Prostate gland (tissue), 2 donors: Measurements from ENCODE around the gene SPRYD3. TPM values are rescaled to one million over a fixed set of nuclear protein-coding genes. Genes with fewer than 3 reads are reported as not detected.

Experiments used
- DNase-seq: peaks from one replicate; pipeline ENCODE4 v3.0.0-alpha.2; 2019; ENCODE audit warnings: low spot score
- H3K27ac ChIP-seq, 2 donors: fragments of 200-600 bp; sonication (generic); 2 replicates each; pipeline ENCODE4 v1.5.1; 2017 to 2019
- H3K27me3 ChIP-seq: fragments of 200-600 bp; sonication (generic); replicated peaks from 2 replicates; pipeline ENCODE4 v1.5.1; 2019; ENCODE audit not compliant: insufficient read depth
- H3K36me3 ChIP-seq, 2 donors: fragments of 200-600 bp; sonication (generic); 1 replicate in 1 of 2; 2 replicates in 1 of 2; pipeline versions ENCODE4 v1.5.1 to v1.8.1; 2017 to 2019
- H3K4me1 ChIP-seq: fragments of 200-600 bp; sonication (generic); replicated peaks from 2 replicates; pipeline ENCODE4 v1.5.1; 2019
- H3K4me3 ChIP-seq, 2 donors: fragments of 200-600 bp; sonication (generic); 2 replicates each; pipeline ENCODE4 v1.5.1; 2017 to 2019
- H3K9me3 ChIP-seq: fragments of 200-600 bp; sonication (generic); 2 replicates; pipeline ENCODE4 v1.5.1; 2017
- POLR2A ChIP-seq: fragments of 450-650 bp; IDR thresholded peaks from one replicate; pipeline ENCODE4 v1.6.1; 2016; ENCODE audit warnings: antibody characterized with exemption, mild to moderate bottlenecking
- POLR2AphosphoS5 ChIP-seq: sonication (generic); formaldehyde crosslinking; IDR thresholded peaks from one replicate; pipeline ENCODE4 v1.6.1; 2017; ENCODE audit warnings: antibody characterized with exemption
- WGBS: methylation state at CpG from one replicate; pipeline ENCODE4 v1.1.5; 2018; 5-methylcytosine and 5-hydroxymethylcytosine counted together
- intact Hi-C: fragments of 100-400 bp; cut with DNase I; formaldehyde crosslinking; loops from one replicate; pipeline ENCODE4 v1.14.2; 2022
- total RNA-seq, 2 donors: library from RNA; depleted of rRNA; stranded (reverse); fragments of >200 nt; gene quantifications; one replicate each; pipeline ENCODE4 v1.1.0, GENCODE V29; 2016
- TF ChIP-seq, protein P1 (sequence below), 4 experiments: fragments of 200-600 bp in 2 of 4; fragments of 450-650 bp in 2 of 4; sonication (generic) in 2 of 4; IDR thresholded peaks; 1 replicate in 3 of 4; 2 replicates in 1 of 4; pipeline ENCODE4 v1.5.1; 2016 to 2019; ENCODE audit warnings: antibody characterized with exemption in 4 of 4, mild to moderate bottlenecking in 2 of 4, moderate library complexity in 2 of 4

SPRYD3 gene
- total RNA-seq, 2 donors from 2014 or later = 38.7 to 54.4 TPM

DNA sequence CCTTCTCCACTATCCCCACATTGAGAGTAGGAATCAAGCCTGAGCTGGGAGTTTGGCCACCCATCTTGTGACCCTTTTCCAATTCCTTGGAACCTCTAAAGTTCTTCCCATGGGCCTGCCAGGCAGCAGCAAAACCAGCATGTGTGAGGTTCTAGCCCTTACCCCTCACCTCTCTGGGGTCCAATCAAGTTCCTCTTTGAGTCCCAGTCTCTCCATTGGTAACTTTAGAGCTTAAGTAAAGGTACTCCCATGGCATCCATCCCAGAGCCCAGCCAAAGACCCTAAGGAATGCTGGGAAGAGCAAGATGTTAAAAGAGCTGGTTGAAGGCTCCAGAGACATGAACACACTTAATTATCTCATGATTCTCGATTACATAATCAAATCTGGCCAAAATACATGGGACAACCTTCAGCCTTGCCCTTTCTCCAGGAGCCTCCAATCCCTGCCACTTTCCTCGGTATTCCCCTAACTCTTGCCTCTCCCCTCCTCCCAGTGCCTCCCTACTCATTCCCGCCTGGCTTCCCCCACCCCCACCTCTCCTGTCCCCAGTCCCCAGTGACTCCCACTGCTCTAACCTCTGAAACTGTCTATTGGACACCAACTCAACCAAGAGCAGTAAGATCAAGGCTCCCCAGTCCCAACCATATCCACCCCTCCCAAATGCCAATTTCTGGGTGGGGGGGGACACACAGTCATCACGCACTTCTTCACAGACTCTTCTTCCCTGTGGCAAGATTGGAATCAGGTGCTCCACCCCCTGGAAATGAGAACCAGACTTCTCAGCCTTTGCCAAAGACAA lies 34.1 kb downstream of the SPRYD3 start:
- H3K9me3 ChIP-seq = no peaks in the 10 kb centered on the region
- WGBS = 53% methylated on average over 4 of the region's 4 CpGs
- TF ChIP-seq, protein P1, sequence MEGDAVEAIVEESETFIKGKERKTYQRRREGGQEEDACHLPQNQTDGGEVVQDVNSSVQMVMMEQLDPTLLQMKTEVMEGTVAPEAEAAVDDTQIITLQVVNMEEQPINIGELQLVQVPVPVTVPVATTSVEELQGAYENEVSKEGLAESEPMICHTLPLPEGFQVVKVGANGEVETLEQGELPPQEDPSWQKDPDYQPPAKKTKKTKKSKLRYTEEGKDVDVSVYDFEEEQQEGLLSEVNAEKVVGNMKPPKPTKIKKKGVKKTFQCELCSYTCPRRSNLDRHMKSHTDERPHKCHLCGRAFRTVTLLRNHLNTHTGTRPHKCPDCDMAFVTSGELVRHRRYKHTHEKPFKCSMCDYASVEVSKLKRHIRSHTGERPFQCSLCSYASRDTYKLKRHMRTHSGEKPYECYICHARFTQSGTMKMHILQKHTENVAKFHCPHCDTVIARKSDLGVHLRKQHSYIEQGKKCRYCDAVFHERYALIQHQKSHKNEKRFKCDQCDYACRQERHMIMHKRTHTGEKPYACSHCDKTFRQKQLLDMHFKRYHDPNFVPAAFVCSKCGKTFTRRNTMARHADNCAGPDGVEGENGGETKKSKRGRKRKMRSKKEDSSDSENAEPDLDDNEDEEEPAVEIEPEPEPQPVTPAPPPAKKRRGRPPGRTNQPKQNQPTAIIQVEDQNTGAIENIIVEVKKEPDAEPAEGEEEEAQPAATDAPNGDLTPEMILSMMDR (IDR thresholded peaks at IDR 0.05) = no peak
- TF ChIP-seq POLR2AphosphoS5 = no peak
- no peak for TF ChIP-seq POLR2A
- no peaks in the 10 kb centered on the region for H3K36me3 ChIP-seq
- no peak for DNase-seq
- peaks cover 16% of the 10 kb centered on the region for H3K4me1 ChIP-seq
- no peak overlapping the region for H3K4me3 ChIP-seq
- no peaks in the 10 kb centered on the region for H3K27me3 ChIP-seq
- peak overlapping the region; percentile 99 for H3K27ac ChIP-seq
- intact Hi-C loops = no loop called here

DNA sequence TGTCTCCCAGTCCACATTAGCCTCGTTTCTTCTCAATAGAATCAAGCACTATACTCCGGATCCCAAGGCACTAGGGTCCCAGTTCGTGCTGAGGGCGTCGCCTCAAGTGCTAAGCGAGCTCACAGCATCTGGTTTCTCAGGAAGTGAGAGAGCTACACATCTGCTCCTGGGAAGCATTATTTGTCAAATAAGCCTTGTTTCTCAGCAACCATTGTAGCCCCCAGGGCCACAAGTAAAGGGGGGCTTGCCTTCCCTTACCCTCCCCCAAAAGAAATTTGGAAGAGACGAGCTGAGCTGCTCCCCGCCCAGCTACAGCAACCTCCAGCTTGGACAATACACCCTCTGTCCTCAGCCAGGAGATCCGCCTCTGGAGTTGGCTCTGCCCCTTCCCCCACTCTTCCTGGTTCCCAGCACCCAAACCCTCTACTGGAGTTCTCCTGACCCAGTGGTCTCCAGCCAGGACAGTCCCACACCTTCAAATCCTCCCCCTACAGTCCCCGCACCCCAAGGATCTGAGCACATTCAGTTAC lies 35.1 kb downstream of the SPRYD3 start:
- H3K36me3 ChIP-seq = peaks cover 0 to 4% of the 10 kb centered on the region in 2 donors
- no peaks in the 10 kb centered on the region for H3K9me3 ChIP-seq
- peak overlapping the region; percentile 99 for H3K27ac ChIP-seq
- peaks cover 11% of the 10 kb centered on the region for H3K4me1 ChIP-seq
- TF ChIP-seq POLR2A (no peak), POLR2AphosphoS5 (peak; percentile 28)
- TF ChIP-seq, protein P1 (IDR thresholded peaks at IDR 0.05) = no peak
- intact Hi-C loops = no loop called here
- no peak overlapping the region for H3K4me3 ChIP-seq
- 42% methylated on average over 10 of the region's 10 CpGs for WGBS
- H3K27me3 ChIP-seq = no peaks in the 10 kb centered on the region
- no peak for DNase-seq

DNA sequence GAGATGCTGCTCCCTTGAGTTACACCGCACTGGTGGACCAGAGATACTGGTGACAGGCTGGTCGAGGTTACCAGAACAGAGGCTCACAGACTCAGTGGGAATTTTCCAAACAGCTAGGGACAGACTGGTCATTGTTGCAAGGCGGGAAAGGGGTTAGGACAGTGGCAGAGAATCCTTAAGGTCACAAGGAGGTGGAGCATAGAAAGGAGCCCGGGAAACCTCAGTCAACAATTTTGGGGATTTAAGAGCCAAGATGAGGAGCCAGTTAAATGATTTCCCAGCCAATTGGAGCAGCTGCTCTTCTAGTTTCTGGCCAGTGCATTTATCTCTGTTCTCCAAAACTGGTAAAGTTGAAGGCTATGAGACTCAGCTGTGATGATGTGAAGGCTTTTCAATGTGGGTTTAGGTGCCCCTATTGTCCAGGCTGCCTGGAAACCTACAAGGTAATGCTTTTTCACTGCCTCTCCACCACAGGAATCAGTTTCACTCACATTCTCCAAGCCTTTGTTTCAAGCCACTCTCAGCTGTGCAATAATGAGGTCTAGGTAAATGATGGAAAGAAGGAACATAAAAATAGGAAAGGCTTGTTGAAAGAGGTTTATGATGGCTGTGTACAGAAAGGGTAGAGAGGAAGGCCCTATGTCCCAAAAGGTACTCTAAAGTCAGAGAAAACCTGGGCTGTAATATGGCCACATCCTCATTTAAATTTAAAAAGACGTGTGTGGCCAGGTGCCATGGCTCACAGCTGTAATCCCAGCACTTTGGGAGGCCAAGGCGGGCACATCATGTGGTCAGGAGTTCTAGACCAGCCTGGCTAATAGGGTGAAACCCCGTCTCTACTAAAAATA lies 36.4 kb downstream of the SPRYD3 start:
- DNase-seq = no peak
- Histone ChIP-seq H3K27me3 (no peaks in the 10 kb centered on the region), H3K27ac (peak overlapping the region in 1 of 2 donors; percentile 99), H3K4me3 (no peak overlapping the region), H3K4me1 (peaks cover 2% of the 10 kb centered on the region), H3K9me3 (no peaks in the 10 kb centered on the region), H3K36me3 (peaks cover 4 to 5% of the 10 kb centered on the region in 2 donors)
- no peak for TF ChIP-seq POLR2AphosphoS5
- 67% methylated on average over 7 of the region's 7 CpGs for WGBS
- intact Hi-C loops = no loop called here

DNA sequence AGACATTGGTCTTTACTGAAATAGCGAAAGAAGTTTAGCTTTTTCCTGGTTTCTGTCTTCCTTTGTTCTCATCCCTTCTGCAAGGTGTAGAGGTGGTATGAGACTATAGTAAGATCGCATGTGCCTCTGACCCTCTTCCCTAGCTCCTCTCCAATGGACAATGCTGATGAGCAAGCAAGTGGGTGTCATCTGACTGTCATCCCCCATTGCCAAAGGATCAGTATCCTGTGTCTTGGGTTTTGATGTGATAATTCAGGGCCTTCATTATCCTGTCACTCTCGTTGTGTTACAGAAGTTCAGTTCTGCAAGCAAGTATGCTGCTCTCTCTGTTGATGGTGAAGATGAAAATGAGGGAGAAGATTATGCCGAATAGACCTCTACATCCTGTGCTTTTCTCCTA lies 39.3 kb downstream of the SPRYD3 start:
- Histone ChIP-seq H3K27ac (peak overlapping the region in 1 of 2 donors; percentile 70), H3K27me3 (no peaks in the 10 kb centered on the region), H3K9me3 (no peaks in the 10 kb centered on the region), H3K4me3 (no peak overlapping the region), H3K4me1 (no peaks in the 10 kb centered on the region), H3K36me3 (peaks cover 8 to 9% of the 10 kb centered on the region in 2 donors)
- intact Hi-C loops = no loop called here
- WGBS = 82% methylated on average over 4 of the region's 4 CpGs
- TF ChIP-seq POLR2A (no peak), POLR2AphosphoS5 (no peak)
- TF ChIP-seq, protein P1 (IDR thresholded peaks at IDR 0.05) = no peak
- DNase-seq = no peak

DNA sequence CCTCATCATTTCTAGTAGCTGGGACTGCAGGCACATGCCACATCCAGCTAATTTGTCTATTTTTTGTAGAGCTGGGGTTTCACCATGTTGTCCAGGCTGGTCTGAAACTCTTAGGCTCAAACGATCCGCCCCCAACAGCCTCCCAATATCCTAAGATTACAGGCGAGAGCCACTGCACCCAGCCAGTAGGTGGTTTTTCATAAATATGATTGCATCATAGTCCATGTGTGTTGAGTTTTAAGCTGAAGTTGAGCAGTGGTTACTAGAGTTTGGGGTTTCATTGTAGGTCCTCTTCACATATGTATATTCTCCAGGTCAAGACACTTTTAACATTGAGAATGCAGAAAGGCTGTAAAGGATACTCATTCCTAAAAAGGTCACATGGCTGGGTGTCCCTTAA lies 42.4 kb downstream of the SPRYD3 start:
- H3K36me3 ChIP-seq = peaks cover 9 to 16% of the 10 kb centered on the region in 2 donors
- intact Hi-C loops = no loop called here
- no peaks in the 10 kb centered on the region for H3K4me1 ChIP-seq
- no peak overlapping the region for H3K27ac ChIP-seq
- TF ChIP-seq POLR2A = no peak
- TF ChIP-seq, protein P1 (IDR thresholded peaks at IDR 0.05) = no peak
- TF ChIP-seq POLR2AphosphoS5 = no peak
- H3K9me3 ChIP-seq = no peaks in the 10 kb centered on the region
- H3K27me3 ChIP-seq = no peaks in the 10 kb centered on the region
- no peak for DNase-seq
- no peak overlapping the region for H3K4me3 ChIP-seq
- 95% methylated on average over 3 of the region's 3 CpGs for WGBS
